NT2/D1 (cell line): ENCODE results near the gene GRIN1.

ENCODE experiments used
- SUZ12 ChIP-seq: IDR thresholded peaks from 2 replicates; pipeline ENCODE4 v1.6.1; 2011; ENCODE audit not compliant: insufficient read length, insufficient read depth; ENCODE audit errors: extremely low read depth
- YY1 ChIP-seq: IDR thresholded peaks from 2 replicates; pipeline ENCODE4 v1.6.1; 2011; ENCODE audit not compliant: insufficient read length, insufficient read depth
- ZNF274 ChIP-seq: IDR thresholded peaks from 2 replicates; pipeline ENCODE4 v1.6.1; 2011; ENCODE audit warnings: mild to moderate bottlenecking, low read depth, low read length

DNA sequence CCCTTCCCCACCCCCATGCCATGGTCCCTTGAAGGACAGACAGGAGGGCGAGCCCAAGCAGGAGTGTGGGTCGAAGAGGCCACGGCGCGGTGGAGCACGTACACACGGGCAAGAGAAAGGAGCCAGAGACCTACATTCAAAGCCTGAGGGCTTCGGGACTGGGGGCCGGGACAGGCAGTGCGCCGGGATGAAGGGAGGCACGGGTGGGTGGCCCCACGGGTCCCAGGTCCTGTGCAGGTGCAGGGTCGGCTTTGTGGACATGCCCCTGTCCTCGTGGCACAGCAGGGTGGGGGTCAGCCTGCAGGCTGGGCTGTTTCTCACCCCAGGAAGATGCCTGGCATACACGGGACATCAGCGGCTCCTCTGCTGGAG lies 21.1 kb downstream of the GRIN1 start:
- no peak for TF ChIP-seq SUZ12
- TF ChIP-seq ZNF274 = no peak
- no peak for TF ChIP-seq YY1
